ENCODE data around the gene SMLR1.
"Not testable (repeated sequence)": the region's sequence is repeated elsewhere in the genome, so short reads cannot be mapped to it uniquely, and the experiment has no call there.

Gene SMLR1

DNA sequence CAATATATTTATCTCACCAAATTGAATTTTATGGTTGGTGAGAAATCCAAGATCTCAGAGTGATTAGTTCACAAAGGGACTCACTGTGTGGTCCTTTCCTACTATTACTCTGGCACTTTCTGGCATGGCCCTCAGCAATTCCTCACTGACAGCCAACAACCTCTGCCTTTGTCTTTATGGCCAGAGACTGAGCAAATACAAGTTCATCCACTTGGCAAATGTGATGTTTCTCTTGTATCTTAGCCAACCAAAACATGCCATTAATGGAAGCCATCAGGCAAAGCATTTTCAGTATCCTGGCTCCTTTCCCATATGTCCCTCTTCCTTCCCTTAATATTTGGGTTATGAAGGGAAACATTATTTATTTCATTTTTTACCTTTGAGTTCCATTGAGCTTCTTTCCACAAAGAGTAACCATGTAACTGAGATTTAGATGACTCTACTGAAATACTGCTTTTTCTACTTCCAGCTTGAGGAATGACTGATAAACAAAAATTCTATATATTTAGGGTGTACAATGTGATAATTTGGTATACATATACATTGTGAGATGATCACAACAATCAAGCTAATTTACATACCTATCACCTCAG is 30.8 kb upstream of the SMLR1 start:
- no peak overlapping the region for H3K4me3 ChIP-seq (ENCODE audit: low read depth in 1 of 2, low read length in 2 of 2)
- no peak overlapping the region for H3K27ac ChIP-seq (ENCODE audit: low read length)
- H3K4me1 ChIP-seq (ENCODE audit: control insufficient read depth in 1 of 2, insufficient read depth in 2 of 2, low read length in 2 of 2) = peaks cover 0 to 4% of the 10 kb centered on the region in 2 donors
- H3K36me3 ChIP-seq (ENCODE audit: control insufficient read depth in 1 of 2, insufficient read depth in 2 of 2, low read length in 2 of 2) = no peaks in the 10 kb centered on the region
- no peaks in the 10 kb centered on the region for H3K27me3 ChIP-seq (ENCODE audit: low read depth, low read length)
- peaks cover 0 to 14% of the 10 kb centered on the region in 2 donors for H3K9me3 ChIP-seq (ENCODE audit: control insufficient read depth in 1 of 2, low read length in 2 of 2)

DNA sequence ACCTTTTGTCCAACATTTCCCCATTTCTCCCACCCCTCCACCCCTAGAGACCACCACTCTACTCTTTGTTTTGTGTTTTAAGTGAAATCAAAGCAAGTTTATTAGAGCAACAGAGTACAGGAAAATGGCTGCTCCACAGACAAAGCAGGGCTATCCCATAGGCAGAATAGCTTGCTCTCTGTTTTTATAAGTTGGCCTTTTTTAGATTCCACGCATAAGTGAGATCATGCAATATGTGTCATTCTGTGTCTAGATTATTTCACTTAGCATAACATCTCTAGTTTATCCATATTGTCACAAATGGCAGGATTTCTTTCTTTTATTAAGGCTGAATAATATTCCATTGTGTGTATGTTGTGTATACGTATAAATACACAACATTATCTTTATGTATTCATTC is 30.1 kb upstream of the SMLR1 start:
- H3K4me3 ChIP-seq (ENCODE audit: low read depth in 1 of 2, low read length in 2 of 2) = no peak overlapping the region
- H3K27me3 ChIP-seq (ENCODE audit: low read depth, low read length) = no peaks in the 10 kb centered on the region
- H3K9me3 ChIP-seq (ENCODE audit: control insufficient read depth in 1 of 2, low read length in 2 of 2) = peaks cover 0 to 14% of the 10 kb centered on the region in 2 donors
- H3K27ac ChIP-seq (ENCODE audit: low read length) = no peak overlapping the region
- H3K4me1 ChIP-seq (ENCODE audit: control insufficient read depth in 1 of 2, insufficient read depth in 2 of 2, low read length in 2 of 2) = peaks cover 0 to 4% of the 10 kb centered on the region in 2 donors
- H3K36me3 ChIP-seq (ENCODE audit: control insufficient read depth in 1 of 2, insufficient read depth in 2 of 2, low read length in 2 of 2) = no peaks in the 10 kb centered on the region

DNA sequence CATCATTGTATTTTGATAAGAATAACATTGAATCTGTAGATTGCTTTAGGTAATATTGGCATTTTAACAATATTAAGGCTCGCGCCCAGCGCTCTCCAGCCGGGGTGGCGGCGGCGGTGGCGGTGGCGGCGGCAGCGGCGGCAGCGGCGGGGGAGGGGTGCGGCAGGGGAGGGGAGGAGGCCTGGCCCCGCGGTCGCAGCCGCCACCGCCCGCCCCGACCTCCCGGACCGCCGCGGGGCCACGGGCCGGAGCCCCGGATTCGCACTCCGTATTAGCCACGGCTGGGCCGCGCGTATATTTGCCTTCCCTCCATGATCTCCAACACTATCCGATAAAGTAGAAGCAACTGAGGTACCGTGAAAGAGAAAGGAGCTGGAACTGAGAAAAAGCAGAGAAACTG is 25.8 kb upstream of the SMLR1 start:
- H3K27ac ChIP-seq (ENCODE audit: low read length); H3K4me3 ChIP-seq (ENCODE audit: low read depth in 1 of 2, low read length in 2 of 2); H3K27me3 ChIP-seq (ENCODE audit: low read depth, low read length); H3K4me1 ChIP-seq (ENCODE audit: control insufficient read depth in 1 of 2, insufficient read depth in 2 of 2, low read length in 2 of 2); H3K36me3 ChIP-seq (ENCODE audit: control insufficient read depth in 1 of 2, insufficient read depth in 2 of 2, low read length in 2 of 2): not testable (repeated sequence)
- peaks cover 0 to 14% of the 10 kb centered on the region in 2 donors for H3K9me3 ChIP-seq (ENCODE audit: control insufficient read depth in 1 of 2, low read length in 2 of 2)

DNA sequence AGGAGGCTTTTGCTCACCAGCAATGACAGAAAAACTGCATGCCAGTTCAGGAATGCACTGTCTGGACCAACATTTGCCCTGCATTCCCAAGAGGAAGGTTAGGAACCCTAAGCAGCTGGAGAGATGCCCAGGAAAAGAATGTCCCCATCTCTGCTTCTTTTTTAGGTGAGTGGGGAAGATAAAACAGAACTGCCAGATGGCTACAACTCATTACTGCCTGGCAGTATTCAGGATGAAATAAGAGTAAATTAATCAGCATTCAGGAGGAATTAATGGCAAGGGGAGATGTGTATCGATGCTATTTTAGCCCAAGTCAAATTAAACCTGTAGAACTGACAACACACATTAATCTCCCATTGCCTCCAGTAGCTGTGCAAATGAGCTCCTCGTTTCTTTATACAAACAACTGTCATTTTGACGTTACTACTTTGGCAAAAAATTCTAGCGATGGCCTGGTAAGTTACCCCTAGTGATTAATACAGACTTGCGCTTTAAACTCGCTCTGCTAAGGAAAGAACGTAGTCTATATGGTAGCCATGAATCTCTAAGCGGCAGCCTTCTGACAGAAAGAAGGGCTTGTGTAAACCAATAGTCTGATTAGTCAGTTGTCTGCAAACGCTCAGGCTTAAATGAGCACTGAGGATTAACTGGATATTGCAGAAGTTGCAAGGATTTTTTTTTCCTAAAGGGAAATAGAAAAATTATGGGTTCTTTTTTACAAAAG is 16.7 kb upstream of the SMLR1 start:
- Histone ChIP-seq H3K4me1 (ENCODE audit: control insufficient read depth in 1 of 2, insufficient read depth in 2 of 2, low read length in 2 of 2) (peaks cover 0 to 10% of the 10 kb centered on the region in 2 donors), H3K4me3 (ENCODE audit: low read depth in 1 of 2, low read length in 2 of 2) (no peak overlapping the region), H3K27me3 (ENCODE audit: low read depth, low read length) (no peaks in the 10 kb centered on the region), H3K27ac (ENCODE audit: low read length) (no peak overlapping the region), H3K9me3 (ENCODE audit: control insufficient read depth in 1 of 2, low read length in 2 of 2) (no peaks in the 10 kb centered on the region), H3K36me3 (ENCODE audit: control insufficient read depth in 1 of 2, insufficient read depth in 2 of 2, low read length in 2 of 2) (no peaks in the 10 kb centered on the region)

DNA sequence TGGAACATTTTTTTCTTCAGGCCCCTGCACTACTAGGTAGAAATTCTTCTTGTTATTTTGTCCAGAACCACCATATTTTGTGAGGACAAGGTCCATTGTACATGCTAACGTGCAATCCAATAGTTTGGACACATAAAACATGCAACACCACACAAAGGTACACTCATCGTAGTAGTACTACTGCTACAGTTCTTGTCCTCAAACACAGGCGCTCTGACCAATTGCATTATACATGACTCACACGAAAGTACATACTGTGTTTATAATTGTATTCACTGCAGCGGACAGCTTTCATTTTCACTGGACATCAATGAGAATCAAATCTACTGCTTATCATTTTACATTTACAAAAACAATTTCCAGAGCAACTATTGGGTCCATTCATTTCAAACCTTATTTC is 15.3 kb upstream of the SMLR1 start:
- Histone ChIP-seq H3K36me3 (ENCODE audit: control insufficient read depth in 1 of 2, insufficient read depth in 2 of 2, low read length in 2 of 2) (no peaks in the 10 kb centered on the region), H3K27me3 (ENCODE audit: low read depth, low read length) (no peaks in the 10 kb centered on the region), H3K4me3 (ENCODE audit: low read depth in 1 of 2, low read length in 2 of 2) (no peak overlapping the region), H3K27ac (ENCODE audit: low read length) (no peak overlapping the region), H3K9me3 (ENCODE audit: control insufficient read depth in 1 of 2, low read length in 2 of 2) (no peaks in the 10 kb centered on the region), H3K4me1 (ENCODE audit: control insufficient read depth in 1 of 2, insufficient read depth in 2 of 2, low read length in 2 of 2) (peaks cover 0 to 10% of the 10 kb centered on the region in 2 donors)

DNA sequence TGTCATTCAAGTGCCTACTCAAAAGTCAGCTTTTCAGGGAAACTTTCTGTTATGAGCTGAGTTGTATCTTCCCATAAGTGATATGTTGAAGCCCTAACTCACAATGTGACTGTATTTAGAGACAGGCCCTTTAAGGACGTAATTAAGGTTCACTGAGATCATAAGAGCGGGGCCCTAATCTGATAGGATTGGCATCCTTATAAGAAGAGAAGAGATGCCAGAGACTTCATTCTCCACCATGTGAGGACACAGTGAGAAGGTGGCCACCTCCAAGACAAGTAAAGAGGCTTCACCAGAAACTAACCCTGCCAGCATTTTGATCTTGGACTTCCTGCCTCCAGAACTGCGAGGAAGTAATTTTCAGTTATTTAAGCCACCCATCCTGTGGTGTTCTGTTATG is 12.7 kb upstream of the SMLR1 start:
- H3K27me3 ChIP-seq (ENCODE audit: low read depth, low read length) = no peaks in the 10 kb centered on the region
- peaks cover 0 to 10% of the 10 kb centered on the region in 2 donors for H3K4me1 ChIP-seq (ENCODE audit: control insufficient read depth in 1 of 2, insufficient read depth in 2 of 2, low read length in 2 of 2)
- no peak overlapping the region for H3K27ac ChIP-seq (ENCODE audit: low read length)
- no peak overlapping the region for H3K4me3 ChIP-seq (ENCODE audit: low read depth in 1 of 2, low read length in 2 of 2)
- no peaks in the 10 kb centered on the region for H3K36me3 ChIP-seq (ENCODE audit: control insufficient read depth in 1 of 2, insufficient read depth in 2 of 2, low read length in 2 of 2)
- H3K9me3 ChIP-seq (ENCODE audit: control insufficient read depth in 1 of 2, low read length in 2 of 2) = no peaks in the 10 kb centered on the region

DNA sequence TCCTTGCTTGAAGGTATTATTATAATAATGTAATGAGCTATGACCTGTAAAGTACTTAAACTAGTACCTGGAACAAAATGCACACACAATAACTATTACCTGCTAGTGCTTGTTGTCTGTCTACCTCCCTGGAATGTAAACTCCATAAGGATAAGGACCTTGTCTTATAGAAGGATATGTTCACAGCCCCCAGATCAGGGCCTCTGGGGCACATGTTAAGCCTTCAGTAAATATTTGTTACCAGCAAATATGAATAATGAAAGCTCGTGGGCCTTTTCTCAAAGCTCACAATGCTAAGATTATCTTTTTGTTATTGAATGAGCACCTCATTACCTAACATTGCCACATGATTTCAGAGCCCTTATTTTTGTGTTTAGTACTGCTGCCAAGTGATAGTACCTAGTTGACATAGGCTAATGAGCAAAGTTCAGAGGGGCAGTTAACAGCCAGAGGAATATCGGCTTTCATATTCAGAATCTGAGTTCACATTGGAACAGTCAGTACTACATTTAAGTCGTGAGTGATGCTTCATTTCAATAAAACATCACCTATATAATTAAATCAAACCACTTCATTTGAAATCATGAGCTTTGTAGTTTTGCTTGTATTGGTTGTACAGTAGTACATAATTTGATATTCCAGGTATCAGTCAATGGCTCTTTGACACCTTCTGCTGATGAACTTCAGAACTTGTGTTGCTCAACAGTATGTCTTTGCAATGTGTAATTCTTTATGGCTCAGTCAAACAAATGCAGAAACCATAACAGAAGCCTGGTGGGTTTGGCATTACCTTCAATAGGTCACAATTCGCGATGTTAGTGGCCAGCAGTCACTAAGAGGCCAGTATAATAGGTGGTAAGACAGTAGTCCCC is 11.8 kb upstream of the SMLR1 start:
- no peaks in the 10 kb centered on the region for H3K27me3 ChIP-seq (ENCODE audit: low read depth, low read length)
- peaks cover 0 to 7% of the 10 kb centered on the region in 2 donors for H3K4me1 ChIP-seq (ENCODE audit: control insufficient read depth in 1 of 2, insufficient read depth in 2 of 2, low read length in 2 of 2)
- no peak overlapping the region for H3K4me3 ChIP-seq (ENCODE audit: low read depth in 1 of 2, low read length in 2 of 2)
- H3K27ac ChIP-seq (ENCODE audit: low read length) = no peak overlapping the region
- no peaks in the 10 kb centered on the region for H3K9me3 ChIP-seq (ENCODE audit: control insufficient read depth in 1 of 2, low read length in 2 of 2)
- H3K36me3 ChIP-seq (ENCODE audit: control insufficient read depth in 1 of 2, insufficient read depth in 2 of 2, low read length in 2 of 2) = no peaks in the 10 kb centered on the region

DNA sequence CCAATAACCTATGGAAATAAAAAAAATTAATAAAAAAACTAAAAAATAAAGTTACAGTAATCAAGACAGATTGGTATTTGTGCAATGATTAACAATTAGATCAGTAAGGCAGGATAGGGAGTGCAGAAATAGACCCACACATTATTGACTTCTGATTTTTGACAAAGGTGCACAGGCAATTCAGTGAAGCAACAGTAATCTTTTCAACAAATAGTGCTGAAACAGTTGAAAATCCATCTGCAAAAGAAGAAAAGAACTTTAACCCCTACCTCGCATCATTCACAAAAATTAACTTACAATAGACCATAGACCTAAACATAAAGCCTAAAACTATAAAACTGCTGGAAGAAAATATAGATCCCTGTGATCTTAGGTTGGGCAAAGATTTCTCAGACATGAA is 4.5 kb upstream of the SMLR1 start:
- Histone ChIP-seq H3K4me3 (ENCODE audit: low read depth in 1 of 2, low read length in 2 of 2) (no peak overlapping the region), H3K27ac (ENCODE audit: low read length) (no peak overlapping the region), H3K9me3 (ENCODE audit: control insufficient read depth in 1 of 2, low read length in 2 of 2) (no peaks in the 10 kb centered on the region), H3K4me1 (ENCODE audit: control insufficient read depth in 1 of 2, insufficient read depth in 2 of 2, low read length in 2 of 2) (no peaks in the 10 kb centered on the region), H3K36me3 (ENCODE audit: control insufficient read depth in 1 of 2, insufficient read depth in 2 of 2, low read length in 2 of 2) (no peaks in the 10 kb centered on the region), H3K27me3 (ENCODE audit: low read depth, low read length) (no peaks in the 10 kb centered on the region)

DNA sequence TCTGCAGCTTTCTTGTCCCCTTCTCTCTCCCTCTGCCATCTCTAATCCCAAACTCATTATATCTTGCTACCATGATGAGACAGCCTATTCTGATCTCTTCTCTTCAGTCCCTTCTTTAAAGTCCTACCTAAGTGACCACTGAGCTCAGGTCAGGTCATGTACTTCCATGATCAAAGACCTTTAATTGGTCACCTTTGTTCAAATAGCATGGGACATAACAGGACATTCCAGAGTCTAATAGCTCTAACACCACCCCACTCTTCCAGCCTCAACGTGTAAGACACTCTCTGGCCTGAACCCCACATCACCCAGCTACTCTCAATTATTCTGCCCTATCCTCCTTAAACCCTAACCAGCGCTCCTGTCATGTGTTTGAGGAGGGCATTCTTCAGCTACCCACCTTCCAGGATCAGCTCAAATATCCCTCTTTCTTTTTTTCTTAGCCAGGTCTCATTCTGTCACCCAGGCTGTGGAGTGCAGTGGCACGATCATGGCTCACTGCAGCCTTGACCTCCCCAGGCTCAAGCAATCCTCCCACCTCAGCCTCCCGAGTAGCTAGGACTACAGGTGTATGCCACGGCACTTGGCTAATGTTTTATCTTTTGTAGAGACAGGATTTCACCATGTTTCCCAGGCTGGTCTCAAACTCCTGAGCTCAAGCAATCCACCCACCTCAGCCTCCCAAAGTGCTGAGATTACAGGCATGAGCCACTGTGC is 2.1 kb upstream of the SMLR1 start:
- H3K36me3 ChIP-seq (ENCODE audit: control insufficient read depth in 1 of 2, insufficient read depth in 2 of 2, low read length in 2 of 2) = no peaks in the 10 kb centered on the region
- H3K27me3 ChIP-seq (ENCODE audit: low read depth, low read length) = no peaks in the 10 kb centered on the region
- no peaks in the 10 kb centered on the region for H3K4me1 ChIP-seq (ENCODE audit: control insufficient read depth in 1 of 2, insufficient read depth in 2 of 2, low read length in 2 of 2)
- H3K27ac ChIP-seq (ENCODE audit: low read length) = no peak overlapping the region
- no peaks in the 10 kb centered on the region for H3K9me3 ChIP-seq (ENCODE audit: control insufficient read depth in 1 of 2, low read length in 2 of 2)
- no peak overlapping the region for H3K4me3 ChIP-seq (ENCODE audit: low read depth in 1 of 2, low read length in 2 of 2)

DNA sequence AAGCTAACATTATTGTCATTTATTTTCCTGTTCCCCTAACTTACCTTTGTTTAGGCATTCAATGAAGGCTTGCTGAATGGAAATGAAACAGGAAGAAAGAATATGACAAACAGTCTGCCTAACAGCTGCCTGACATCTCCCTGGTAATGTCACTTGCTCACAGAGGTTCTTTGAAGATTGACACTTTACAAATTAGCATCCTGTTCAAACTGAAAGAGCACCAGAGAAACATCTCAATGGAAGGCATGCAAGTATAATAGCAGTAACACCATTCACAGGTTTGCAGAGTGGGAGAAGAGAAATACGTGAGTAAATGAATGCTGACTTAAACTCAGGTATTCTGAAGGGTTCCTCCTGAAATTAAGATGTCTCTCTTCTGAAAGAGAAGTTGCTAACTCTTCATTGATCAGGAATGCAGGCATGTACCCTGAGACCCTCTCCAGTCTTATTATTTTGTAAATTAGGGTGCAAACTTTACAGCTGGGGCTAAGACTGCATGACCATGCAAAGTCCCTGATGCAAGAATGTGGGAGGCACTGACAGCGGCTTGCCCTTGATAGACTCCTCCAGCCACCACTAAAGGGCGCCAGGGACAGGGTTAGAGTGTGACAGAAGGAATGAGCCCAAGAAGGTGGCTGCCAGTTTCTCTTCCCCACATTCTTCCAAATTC is 1.3 kb upstream of the SMLR1 start:
- no peaks in the 10 kb centered on the region for H3K4me1 ChIP-seq (ENCODE audit: control insufficient read depth in 1 of 2, insufficient read depth in 2 of 2, low read length in 2 of 2)
- no peaks in the 10 kb centered on the region for H3K9me3 ChIP-seq (ENCODE audit: control insufficient read depth in 1 of 2, low read length in 2 of 2)

More for the DNA sequence above, 1.3 kb upstream of the SMLR1 start:
- H3K27ac ChIP-seq (ENCODE audit: low read length) = no peak overlapping the region
- no peaks in the 10 kb centered on the region for H3K27me3 ChIP-seq (ENCODE audit: low read depth, low read length)
- no peaks in the 10 kb centered on the region for H3K36me3 ChIP-seq (ENCODE audit: control insufficient read depth in 1 of 2, insufficient read depth in 2 of 2, low read length in 2 of 2)
- H3K4me3 ChIP-seq (ENCODE audit: low read depth in 1 of 2, low read length in 2 of 2) = no peak overlapping the region
